Measurements from ENCODE around the gene TVP23B. TPM values are rescaled to one million over a fixed set of nuclear protein-coding genes. Genes with fewer than 3 reads are reported as not detected.

The TVP23B gene
- total RNA-seq, 1 donor from 2014 or later: 39.4 TPM

- no peak overlapping the region for H3K4me3 Mint-ChIP-seq (ENCODE audit: unreplicated experiment)
- H3K27ac Mint-ChIP-seq (ENCODE audit: unreplicated experiment): no peak overlapping the region
- H3K27me3 Mint-ChIP-seq (ENCODE audit: unreplicated experiment): no peaks in the 10 kb centered on the region
- H3K36me3 Mint-ChIP-seq (ENCODE audit: unreplicated experiment): no peaks in the 10 kb centered on the region
- no peaks in the 10 kb centered on the region for H3K9me3 Mint-ChIP-seq (ENCODE audit: unreplicated experiment)
- DNase-seq (ENCODE audit: extremely low spot score, unreplicated experiment): no peak
- TF ChIP-seq CTCF (IDR thresholded peaks at IDR 0.05): no peak
- peaks cover 16% of the 10 kb centered on the region for H3K4me1 Mint-ChIP-seq (ENCODE audit: unreplicated experiment)
These were observed 67.5 kb downstream of the TVP23B start for GRCh38 chr17:18848501-18848900.

GRCh38 chr17:18850679-18851078, 69.7 kb downstream of the TVP23B start:
- peak overlapping the region; percentile 84 for H3K27ac Mint-ChIP-seq (ENCODE audit: unreplicated experiment)
- H3K4me3 Mint-ChIP-seq (ENCODE audit: unreplicated experiment): no peak overlapping the region
- no peak for DNase-seq (ENCODE audit: extremely low spot score, unreplicated experiment)
- H3K4me1 Mint-ChIP-seq (ENCODE audit: unreplicated experiment): peaks cover 26% of the 10 kb centered on the region
- TF ChIP-seq CTCF (IDR thresholded peaks at IDR 0.05): no peak
- H3K27me3 Mint-ChIP-seq (ENCODE audit: unreplicated experiment): no peaks in the 10 kb centered on the region
- no peaks in the 10 kb centered on the region for H3K36me3 Mint-ChIP-seq (ENCODE audit: unreplicated experiment)
- H3K9me3 Mint-ChIP-seq (ENCODE audit: unreplicated experiment): no peaks in the 10 kb centered on the region

GRCh38 chr17:18851201-18851600, 70.2 kb downstream of the TVP23B start:
- Mint-ChIP-seq H3K27ac (ENCODE audit: unreplicated experiment) (no peak overlapping the region), H3K27me3 (ENCODE audit: unreplicated experiment) (no peaks in the 10 kb centered on the region), H3K4me3 (ENCODE audit: unreplicated experiment) (no peak overlapping the region), H3K36me3 (ENCODE audit: unreplicated experiment) (no peaks in the 10 kb centered on the region), H3K4me1 (ENCODE audit: unreplicated experiment) (peaks cover 31% of the 10 kb centered on the region), H3K9me3 (ENCODE audit: unreplicated experiment) (no peaks in the 10 kb centered on the region)
- DNase-seq (ENCODE audit: extremely low spot score, unreplicated experiment): no peak
- TF ChIP-seq CTCF (IDR thresholded peaks at IDR 0.05): no peak

- no peaks in the 10 kb centered on the region for H3K9me3 Mint-ChIP-seq (ENCODE audit: unreplicated experiment)
- no peaks in the 10 kb centered on the region for H3K36me3 Mint-ChIP-seq (ENCODE audit: unreplicated experiment)
- DNase-seq (ENCODE audit: extremely low spot score, unreplicated experiment): peak; percentile 38
- H3K27me3 Mint-ChIP-seq (ENCODE audit: unreplicated experiment): no peaks in the 10 kb centered on the region
- peak overlapping the region; percentile 50 for H3K27ac Mint-ChIP-seq (ENCODE audit: unreplicated experiment)
- H3K4me1 Mint-ChIP-seq (ENCODE audit: unreplicated experiment): peaks cover 38% of the 10 kb centered on the region
- peak overlapping the region; percentile 93 for H3K4me3 Mint-ChIP-seq (ENCODE audit: unreplicated experiment)
- TF ChIP-seq CTCF (IDR thresholded peaks at IDR 0.05): no peak
These were observed 74.0 kb downstream of the TVP23B start for GRCh38 chr17:18854956-18855355.

GRCh38 chr17:18855831-18856569, 75.0 kb downstream of the TVP23B start:
- Mint-ChIP-seq H3K36me3 (ENCODE audit: unreplicated experiment) (no peaks in the 10 kb centered on the region), H3K4me3 (ENCODE audit: unreplicated experiment) (peak overlapping the region; percentile 93), H3K4me1 (ENCODE audit: unreplicated experiment) (peaks cover 38% of the 10 kb centered on the region), H3K27ac (ENCODE audit: unreplicated experiment) (peak overlapping the region; percentile 94), H3K9me3 (ENCODE audit: unreplicated experiment) (no peaks in the 10 kb centered on the region), H3K27me3 (ENCODE audit: unreplicated experiment) (no peaks in the 10 kb centered on the region)
- no peak for TF ChIP-seq CTCF (IDR thresholded peaks at IDR 0.05)
- DNase-seq (ENCODE audit: extremely low spot score, unreplicated experiment): peak; percentile 95

Other genes with a start within 250 kb of the TVP23B start
- gene TBC1D28, start 136.8 kb upstream of the TVP23B start, total RNA-seq: not detected in 2 replicates
- 8.0 and 9.6 TPM in 2 replicates for gene FOXO3B, start 98.9 kb upstream of the TVP23B start, total RNA-seq
- gene FBXW10, start 37.1 kb upstream of the TVP23B start, total RNA-seq: not detected in 2 replicates
- 25.7 and 27.1 TPM in 2 replicates for gene PRPSAP2, start 76.9 kb downstream of the TVP23B start, total RNA-seq
- gene SLC5A10, start 171.0 kb downstream of the TVP23B start, total RNA-seq: not detected in 2 replicates
- 4.1 and 4.7 TPM in 2 replicates for gene FAM83G, start 223.6 kb downstream of the TVP23B start, total RNA-seq

Data from osteocyte (in vitro differentiated cells).